Fibroblast of lung (primary cell): Measurements from ENCODE around the gene GHRHR. TPM values are rescaled to one million over a fixed set of nuclear protein-coding genes. Genes with fewer than 3 reads are reported as not detected.

Experiments
- DNase-seq, 2 donors: peaks; one replicate each; pipeline versions ENCODE4 v3.0.0 to v3.0.0-alpha.2; 2010; ENCODE audit warnings: low read depth in 2 of 2
- H2AFZ ChIP-seq: 2 replicates; pipeline ENCODE4 v1.5.1; 2012; ENCODE audit warnings: low read length, control low read depth, inconsistent platforms
- H3K27ac ChIP-seq: 2 replicates; pipeline ENCODE4 v1.5.1; 2011; ENCODE audit warnings: low read length, control low read depth; ENCODE audit not compliant: insufficient read depth
- H3K27me3 ChIP-seq: 2 replicates; pipeline ENCODE4 v1.5.1; 2011; ENCODE audit warnings: mild to moderate bottlenecking, low read length; ENCODE audit not compliant: control insufficient read depth, insufficient read depth
- H3K36me3 ChIP-seq: 2 replicates; pipeline ENCODE4 v1.5.1; 2011; ENCODE audit warnings: low read length; ENCODE audit not compliant: control insufficient read depth, insufficient read depth
- H3K4me1 ChIP-seq: 2 replicates; pipeline ENCODE4 v1.5.1; 2011; ENCODE audit warnings: low read length; ENCODE audit not compliant: control insufficient read depth, insufficient read depth; ENCODE audit errors: extremely low read depth
- H3K4me2 ChIP-seq: 2 replicates; pipeline ENCODE4 v1.5.1; 2011; ENCODE audit warnings: low read length, control low read depth; ENCODE audit not compliant: insufficient read depth; ENCODE audit errors: extremely low read depth
- H3K4me3 ChIP-seq, 4 experiments: fragments of 200-600 bp in 1 of 4; sonication (generic) in 1 of 4; replicated peaks in 1 of 4; 2 replicates each; pipeline ENCODE4 v1.5.1; 2011 to 2016; ENCODE audit warnings: low read length in 4 of 4, low read depth in 3 of 4, mild to moderate bottlenecking in 3 of 4, control low read depth in 2 of 4, inconsistent platforms in 1 of 4, mixed read lengths in 1 of 4; ENCODE audit not compliant: insufficient read depth in 1 of 4; ENCODE audit errors: control extremely low read depth in 1 of 4
- H3K79me2 ChIP-seq: 2 replicates; pipeline ENCODE4 v1.5.1; 2012; ENCODE audit warnings: mild to moderate bottlenecking, low read length, inconsistent platforms; ENCODE audit not compliant: control insufficient read depth, insufficient read depth
- H3K9ac ChIP-seq: 2 replicates; pipeline ENCODE4 v1.5.1; 2011; ENCODE audit warnings: mild to moderate bottlenecking, low read length, control low read depth; ENCODE audit not compliant: insufficient read depth
- H3K9me3 ChIP-seq: 2 replicates; pipeline ENCODE4 v1.5.1; 2012; ENCODE audit warnings: low read depth, low read length; ENCODE audit not compliant: control insufficient read depth, insufficient read depth
- H4K20me1 ChIP-seq: 2 replicates; pipeline ENCODE4 v1.5.1; 2011; ENCODE audit warnings: low read length; ENCODE audit not compliant: control insufficient read depth, insufficient read depth; ENCODE audit errors: extremely low read depth
- CTCF ChIP-seq, 2 donors: IDR thresholded peaks in 1 of 2; conservative IDR thresholded peaks in 1 of 2; 1 replicate in 1 of 2; 2 replicates in 1 of 2; pipeline ENCODE4 v1.5.1; 2011 to 2012; ENCODE audit warnings: low read length in 2 of 2, control low read depth in 1 of 2, inconsistent platforms in 1 of 2, low read depth in 1 of 2, mild to moderate bottlenecking in 1 of 2
- EZH2 ChIP-seq: IDR thresholded peaks from 2 replicates; pipeline ENCODE4 v1.5.1; 2012; ENCODE audit warnings: low read length, control low read depth, mild to moderate bottlenecking; ENCODE audit errors: missing control alignments
- polyA plus RNA-seq, 2 donors: library from polyadenylated mRNA; depleted of rRNA in 1 of 2; stranded (reverse) in 1 of 2; unstranded in 1 of 2; fragments of >200 nt; gene quantifications; 2 replicates each; pipeline ENCODE4 v1.2.1, GENCODE V29; 2011 to 2012; ENCODE audit warnings: missing spikeins in 1 of 2
- total RNA-seq: library from RNA; depleted of rRNA; stranded (reverse); fragments of >200 nt; gene quantifications from 2 replicates; pipeline ENCODE4 v1.2.1, GENCODE V29; 2014

GHRHR gene
- total and polyA plus RNA-seq, 2 donors (not counting 1 experiment from before 2014, with no cell fraction given), result not detected

DNA sequence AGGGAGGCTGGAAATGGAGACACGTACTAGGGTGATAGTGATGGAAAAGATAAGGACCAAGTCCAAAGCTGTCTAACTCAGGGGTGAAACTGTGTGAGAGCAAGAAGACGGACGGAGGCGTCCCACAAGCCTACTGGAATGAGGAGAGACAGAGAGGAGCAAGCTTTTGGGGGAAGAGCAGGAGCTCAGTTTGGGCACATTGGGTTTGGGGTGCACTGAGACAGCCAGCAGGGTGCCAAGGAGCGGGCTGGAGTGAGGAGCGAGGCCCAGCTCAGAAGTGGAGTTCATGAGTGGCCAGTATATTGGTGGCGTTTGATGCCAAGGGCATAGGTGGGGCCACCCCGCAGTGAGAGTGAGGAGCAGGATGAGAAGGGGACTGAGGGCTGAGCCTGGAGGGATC is 22.6 kb downstream of the GHRHR start:
- Histone ChIP-seq H3K9ac (no peak overlapping the region), H3K4me2 (no peak overlapping the region), H3K27ac (no peak overlapping the region), H3K4me1 (peaks cover 4% of the 10 kb centered on the region), H2AFZ (no peak overlapping the region), H3K4me3 (no peak overlapping the region), H3K79me2 (no peaks in the 10 kb centered on the region), H3K27me3 (no peaks in the 10 kb centered on the region), H4K20me1 (no peaks in the 10 kb centered on the region), H3K9me3 (no peaks in the 10 kb centered on the region), H3K36me3 (no peaks in the 10 kb centered on the region)
- DNase-seq, result no peak
- no peak for TF ChIP-seq CTCF (conservative IDR thresholded peaks at IDR 0.05 in 1 of 2, IDR thresholded peaks at IDR 0.05 in 1 of 2; ENCODE audit: low read depth in 1 of 2, low read length in 2 of 2)

DNA sequence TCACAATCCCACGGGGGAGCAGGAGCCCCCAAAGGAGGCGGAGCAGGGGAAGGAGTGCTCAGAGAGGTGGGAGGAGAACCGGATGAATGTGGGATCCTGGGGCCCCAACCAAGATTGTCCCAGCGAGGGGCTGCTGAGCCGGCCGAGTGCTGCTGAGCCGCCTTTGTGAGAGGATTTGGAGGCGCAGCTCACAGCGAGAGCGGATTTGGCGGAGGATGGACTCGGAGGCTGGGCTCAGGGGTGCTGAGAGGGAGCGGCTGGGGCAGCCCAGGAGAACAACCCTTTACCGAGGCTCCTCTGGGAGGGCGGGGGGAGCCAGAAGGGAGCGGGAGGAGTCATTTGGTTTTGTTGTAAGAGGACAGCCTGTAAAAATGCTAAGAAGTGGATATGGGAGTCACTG is 23.0 kb downstream of the GHRHR start:
- H3K27ac ChIP-seq, result no peak overlapping the region
- no peaks in the 10 kb centered on the region for H3K79me2 ChIP-seq
- peaks cover 4% of the 10 kb centered on the region for H3K4me1 ChIP-seq
- no peak for DNase-seq
- no peak overlapping the region for H3K4me3 ChIP-seq
- TF ChIP-seq EZH2 (no peak), CTCF (conservative IDR thresholded peaks at IDR 0.05 in 1 of 2, IDR thresholded peaks at IDR 0.05 in 1 of 2; ENCODE audit: low read depth in 1 of 2, low read length in 2 of 2) (no peak)
- no peak overlapping the region for H2AFZ ChIP-seq
- H3K9me3 ChIP-seq, result no peaks in the 10 kb centered on the region
- no peaks in the 10 kb centered on the region for H3K36me3 ChIP-seq
- H3K9ac ChIP-seq, result no peak overlapping the region
- no peaks in the 10 kb centered on the region for H4K20me1 ChIP-seq
- no peak overlapping the region for H3K4me2 ChIP-seq
- no peaks in the 10 kb centered on the region for H3K27me3 ChIP-seq

- no peak overlapping the region for H3K4me2 ChIP-seq
- H3K36me3 ChIP-seq, result no peaks in the 10 kb centered on the region
- H3K27ac ChIP-seq, result no peak overlapping the region
- TF ChIP-seq CTCF (conservative IDR thresholded peaks at IDR 0.05 in 1 of 2, IDR thresholded peaks at IDR 0.05 in 1 of 2; ENCODE audit: low read depth in 1 of 2, low read length in 2 of 2) (no peak), EZH2 (no peak)
- H3K9ac ChIP-seq, result no peak overlapping the region
- DNase-seq, result no peak
- no peaks in the 10 kb centered on the region for H3K9me3 ChIP-seq
- H3K79me2 ChIP-seq, result no peaks in the 10 kb centered on the region
- H3K4me1 ChIP-seq, result peaks cover 4% of the 10 kb centered on the region
- H3K27me3 ChIP-seq, result no peaks in the 10 kb centered on the region
- H4K20me1 ChIP-seq, result no peaks in the 10 kb centered on the region
- H2AFZ ChIP-seq, result no peak overlapping the region
- H3K4me3 ChIP-seq, result no peak overlapping the region
These were observed 23.4 kb downstream of the GHRHR start for GRCh38 chr7:30987178-30987577.
